GM21447 (cell line): ENCODE measurements around the gene GABRD.
"Not testable (repeated sequence)": the region's sequence is repeated elsewhere in the genome, so short reads cannot be mapped to it uniquely, and the experiment has no call there.

ENCODE experiments used
- ATAC-seq: cut with Tn5 transposase; IDR thresholded peaks from one replicate; pipeline ENCODE4 v1.9.1; 2021; ENCODE audit not compliant: unreplicated experiment

The GABRD gene

GRCh38 chr1:2019172-2019543 lies at the start of gene GABRD:
TSS of gene GABRD (plus strand) at chr1:2019345. CDS start at chr1:2019424, 79 bp downstream.
- no peak for ATAC-seq

- no peak for ATAC-seq
Observed at GRCh38 chr1:1969505-1969900, 49.6 kb upstream of the GABRD start.

GRCh38 chr1:1969953-1970716 lies 49.0 kb upstream of the GABRD start:
- ATAC-seq = no peak

- no peak for ATAC-seq
Observed at GRCh38 chr1:1971017-1971416, 48.1 kb upstream of the GABRD start.

- ATAC-seq = no peak
Observed at GRCh38 chr1:1971688-1972087, 47.5 kb upstream of the GABRD start.

GRCh38 chr1:1972976-1973715 lies 46.0 kb upstream of the GABRD start:
- no peak for ATAC-seq

- no peak for ATAC-seq
Observed at GRCh38 chr1:1973716-1974642, 45.2 kb upstream of the GABRD start.

GRCh38 chr1:1974834-1975233 lies 44.3 kb upstream of the GABRD start:
- no peak for ATAC-seq

GRCh38 chr1:1975535-1975934 lies 43.6 kb upstream of the GABRD start:
- ATAC-seq = no peak

- ATAC-seq = no peak
Observed at GRCh38 chr1:1976031-1976430, 43.1 kb upstream of the GABRD start.

- no peak for ATAC-seq
Observed at GRCh38 chr1:1978108-1978507, 41.0 kb upstream of the GABRD start.

GRCh38 chr1:1978690-1979481 lies 40.3 kb upstream of the GABRD start:
- not testable (repeated sequence) for ATAC-seq

- no peak for ATAC-seq
Observed at GRCh38 chr1:1979482-1980165, 39.5 kb upstream of the GABRD start.

GRCh38 chr1:1980467-1981141 lies 38.5 kb upstream of the GABRD start:
- no peak for ATAC-seq

GRCh38 chr1:1981142-1981500 lies 38.0 kb upstream of the GABRD start:
- ATAC-seq = no peak

GRCh38 chr1:1981631-1982327 lies 37.4 kb upstream of the GABRD start:
- not testable (repeated sequence) for ATAC-seq

GRCh38 chr1:1982379-1983232 lies 36.5 kb upstream of the GABRD start:
- no peak for ATAC-seq

GRCh38 chr1:1984560-1985070 lies 34.5 kb upstream of the GABRD start:
- ATAC-seq = no peak
